IgD-negative memory B cell (primary cell): ENCODE results near the gene IFT81. TPM values are rescaled to one million over a fixed set of nuclear protein-coding genes. Genes with fewer than 3 reads are reported as not detected.

Experiments used
- H3K27ac Mint-ChIP-seq, 3 donors: one replicate each; pipeline ENCODE4 v1.8.0; 2020 to 2022; ENCODE audit warnings: mild to moderate bottlenecking in 3 of 3, mixed read lengths in 3 of 3, moderate library complexity in 1 of 3
- H3K27me3 Mint-ChIP-seq: one replicate; pipeline ENCODE4 v1.8.0; 2021; ENCODE audit warnings: mixed read lengths
- H3K36me3 Mint-ChIP-seq: one replicate; pipeline ENCODE4 v1.8.0; 2020; ENCODE audit warnings: mild to moderate bottlenecking, mixed read lengths
- H3K4me1 Mint-ChIP-seq, 3 donors: one replicate each; pipeline ENCODE4 v1.8.0; 2020 to 2022; ENCODE audit warnings: mixed read lengths in 3 of 3, mild to moderate bottlenecking in 1 of 3
- H3K4me3 Mint-ChIP-seq, 4 donors: one replicate each; pipeline ENCODE4 v1.8.0; 2020 to 2022; ENCODE audit warnings: mild to moderate bottlenecking in 4 of 4, mixed read lengths in 4 of 4, moderate library complexity in 3 of 4
- H3K9me3 Mint-ChIP-seq, 3 donors: one replicate each; pipeline ENCODE4 v1.8.0; 2020 to 2021; ENCODE audit warnings: mixed read lengths in 3 of 3, mild to moderate bottlenecking in 1 of 3
- polyA plus RNA-seq: library from polyadenylated mRNA; unstranded; fragments of 300-500 nt; fragmentation: Illumina TruSeq; gene quantifications from one replicate; pipeline ENCODE4 v1.2.3, GENCODE V29; 2021

Gene IFT81
- polyA plus RNA-seq, 1 donor from 2014 or later = 1.5 TPM

DNA sequence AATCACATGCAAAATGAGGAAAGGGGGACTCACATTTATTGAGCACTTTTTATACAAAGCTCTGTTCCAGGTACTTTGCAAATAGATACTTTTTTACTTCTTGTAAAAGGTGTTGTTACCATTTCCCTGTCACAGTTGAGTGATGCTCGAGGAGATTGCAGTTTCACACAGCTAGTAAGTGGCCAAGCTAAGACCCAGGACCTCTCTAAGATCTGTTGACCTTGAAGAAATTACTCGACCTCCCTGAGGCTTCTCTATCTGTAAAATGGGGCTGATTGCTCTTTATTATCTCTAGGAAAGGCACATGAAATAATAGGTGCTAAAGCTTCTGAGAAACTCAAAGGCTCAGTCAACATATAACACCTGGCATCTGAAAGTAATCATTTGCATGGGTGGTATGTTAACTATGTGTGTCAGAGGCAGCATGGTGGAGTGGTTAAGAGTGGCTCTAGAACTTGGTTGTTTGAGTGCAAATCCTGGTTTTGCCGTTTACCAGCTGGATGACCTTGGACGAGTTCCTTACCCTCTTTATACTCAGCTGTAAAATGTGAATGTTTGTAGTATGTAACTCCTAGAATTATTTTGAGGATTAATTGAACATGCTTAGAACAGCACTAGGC, 41.5 kb downstream of the IFT81 start:
- no peaks in the 10 kb centered on the region for H3K36me3 Mint-ChIP-seq
- no peaks in the 10 kb centered on the region for H3K27me3 Mint-ChIP-seq
- peaks cover 14 to 22% (median 20%) of the 10 kb centered on the region in 3 donors for H3K4me1 Mint-ChIP-seq
- H3K27ac Mint-ChIP-seq = peak overlapping the region in 1 of 3 donors; percentile 73
- peak overlapping the region in 2 of 4 donors; percentile 3 to 61 for H3K4me3 Mint-ChIP-seq
- H3K9me3 Mint-ChIP-seq = no peaks in the 10 kb centered on the region

DNA sequence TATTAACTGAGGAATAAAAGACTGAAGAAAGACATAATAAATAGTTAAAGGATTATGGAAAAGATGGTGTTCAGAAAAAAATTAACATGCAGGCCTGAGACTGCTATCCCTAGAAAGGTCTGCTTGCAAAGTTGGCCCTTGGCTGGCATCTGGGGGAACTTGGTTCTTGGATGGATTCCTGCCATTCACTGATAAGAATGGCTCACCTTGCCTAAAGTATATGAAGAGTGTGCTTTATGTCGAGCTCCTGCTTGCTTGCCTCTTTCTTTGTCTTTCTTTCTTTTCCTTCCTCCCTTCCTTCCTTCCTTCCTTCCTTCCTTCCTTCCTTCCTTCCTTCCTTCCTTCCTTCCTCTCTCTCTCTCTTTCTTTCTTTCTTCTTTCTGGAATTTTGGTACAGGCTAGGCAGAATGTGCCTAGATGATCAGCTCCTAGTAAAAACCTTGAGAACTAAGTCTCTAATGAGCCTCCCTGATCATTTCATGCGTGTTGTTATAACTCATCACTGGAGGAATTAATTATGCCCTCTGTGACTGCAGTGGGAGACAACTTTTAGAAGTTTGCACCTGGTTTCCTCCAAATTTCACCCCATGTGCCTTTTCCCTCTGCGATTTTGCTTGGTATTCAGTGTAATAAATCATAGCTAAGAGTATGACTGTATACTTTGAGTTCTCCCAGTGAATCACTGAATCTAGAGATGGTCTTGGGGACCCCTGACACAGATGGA, 44.7 kb downstream of the IFT81 start:
- no peaks in the 10 kb centered on the region for H3K36me3 Mint-ChIP-seq
- H3K9me3 Mint-ChIP-seq = no peaks in the 10 kb centered on the region
- H3K27ac Mint-ChIP-seq = no peak overlapping the region
- peaks cover 14 to 22% (median 20%) of the 10 kb centered on the region in 3 donors for H3K4me1 Mint-ChIP-seq
- H3K4me3 Mint-ChIP-seq = no peak overlapping the region
- H3K27me3 Mint-ChIP-seq = no peaks in the 10 kb centered on the region

DNA sequence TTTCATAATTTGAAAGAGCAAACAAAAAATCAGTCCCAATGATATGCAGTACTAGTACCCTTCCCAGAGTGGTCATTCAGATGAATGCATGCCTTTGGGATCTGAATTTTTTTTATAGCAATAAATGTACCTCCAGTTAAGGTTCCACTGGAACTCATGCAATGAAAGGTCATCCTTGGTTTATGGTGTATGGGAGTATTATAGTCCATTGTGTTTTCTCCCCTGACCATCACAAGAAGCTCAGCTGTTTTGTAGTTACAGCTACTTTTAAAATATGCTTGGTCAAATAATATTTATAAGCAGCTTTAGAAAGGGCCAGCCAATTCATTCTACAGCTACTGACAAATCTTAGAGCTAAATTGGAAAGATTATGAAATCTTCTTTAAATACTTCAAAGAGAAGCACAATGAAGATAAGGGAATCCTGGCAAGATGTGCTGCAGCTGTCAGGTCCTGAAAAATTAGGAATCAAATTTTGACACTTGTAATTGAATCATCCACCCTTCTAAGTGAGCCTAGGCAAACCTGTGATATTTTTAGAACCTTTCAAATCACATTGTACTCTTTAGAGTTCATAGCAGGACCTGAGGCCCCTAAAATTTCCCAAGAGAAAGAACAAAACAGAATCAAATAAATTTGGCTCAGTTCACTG, 46.5 kb downstream of the IFT81 start:
- Mint-ChIP-seq H3K36me3 (no peaks in the 10 kb centered on the region), H3K4me1 (peaks cover 9 to 11% (median 10%) of the 10 kb centered on the region in 3 donors), H3K27ac (no peak overlapping the region), H3K9me3 (no peaks in the 10 kb centered on the region), H3K27me3 (no peaks in the 10 kb centered on the region), H3K4me3 (no peak overlapping the region)

DNA sequence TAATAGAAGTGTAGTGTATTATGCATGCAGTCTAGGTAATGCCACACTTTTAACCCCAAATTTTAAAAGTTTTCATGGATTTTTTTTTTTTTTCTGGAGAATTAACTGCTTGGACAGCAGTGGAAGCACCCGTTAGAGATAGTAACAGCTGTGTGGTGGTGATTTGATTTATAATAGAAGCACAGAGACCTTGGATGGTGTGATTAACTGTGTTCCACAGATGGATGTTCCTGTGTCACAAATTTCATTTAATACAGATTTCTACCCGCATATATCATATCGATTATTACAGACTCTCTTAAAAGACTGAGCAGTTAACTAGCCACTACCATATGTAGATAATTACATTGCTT, 47.0 kb downstream of the IFT81 start:
- no peaks in the 10 kb centered on the region for H3K27me3 Mint-ChIP-seq
- H3K9me3 Mint-ChIP-seq = no peaks in the 10 kb centered on the region
- no peak overlapping the region for H3K4me3 Mint-ChIP-seq
- H3K27ac Mint-ChIP-seq = no peak overlapping the region
- no peaks in the 10 kb centered on the region for H3K36me3 Mint-ChIP-seq
- peaks cover 5 to 6% (median 5%) of the 10 kb centered on the region in 3 donors for H3K4me1 Mint-ChIP-seq

DNA sequence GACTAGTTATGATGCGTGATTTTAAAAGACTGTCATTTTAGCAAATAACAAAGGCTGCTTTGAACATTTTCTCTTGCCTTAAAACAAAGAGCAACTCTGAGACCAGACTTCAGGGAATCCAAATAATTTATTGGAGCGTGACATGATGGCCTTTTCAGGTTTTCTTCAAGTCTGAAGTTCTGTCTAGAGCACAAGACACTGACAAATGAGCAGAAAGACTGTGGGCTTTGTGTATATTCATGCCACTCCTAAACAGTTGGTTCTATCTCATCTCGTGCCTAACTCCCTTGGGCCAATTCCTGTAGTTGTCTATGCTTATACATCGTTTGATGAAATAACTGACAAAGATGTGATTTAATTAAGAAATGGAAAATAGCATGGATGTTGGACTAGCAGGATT, 47.5 kb downstream of the IFT81 start:
- H3K4me1 Mint-ChIP-seq = peaks cover 5 to 6% (median 5%) of the 10 kb centered on the region in 3 donors
- no peak overlapping the region for H3K27ac Mint-ChIP-seq
- no peaks in the 10 kb centered on the region for H3K9me3 Mint-ChIP-seq
- H3K27me3 Mint-ChIP-seq = no peaks in the 10 kb centered on the region
- no peaks in the 10 kb centered on the region for H3K36me3 Mint-ChIP-seq
- H3K4me3 Mint-ChIP-seq = no peak overlapping the region

DNA sequence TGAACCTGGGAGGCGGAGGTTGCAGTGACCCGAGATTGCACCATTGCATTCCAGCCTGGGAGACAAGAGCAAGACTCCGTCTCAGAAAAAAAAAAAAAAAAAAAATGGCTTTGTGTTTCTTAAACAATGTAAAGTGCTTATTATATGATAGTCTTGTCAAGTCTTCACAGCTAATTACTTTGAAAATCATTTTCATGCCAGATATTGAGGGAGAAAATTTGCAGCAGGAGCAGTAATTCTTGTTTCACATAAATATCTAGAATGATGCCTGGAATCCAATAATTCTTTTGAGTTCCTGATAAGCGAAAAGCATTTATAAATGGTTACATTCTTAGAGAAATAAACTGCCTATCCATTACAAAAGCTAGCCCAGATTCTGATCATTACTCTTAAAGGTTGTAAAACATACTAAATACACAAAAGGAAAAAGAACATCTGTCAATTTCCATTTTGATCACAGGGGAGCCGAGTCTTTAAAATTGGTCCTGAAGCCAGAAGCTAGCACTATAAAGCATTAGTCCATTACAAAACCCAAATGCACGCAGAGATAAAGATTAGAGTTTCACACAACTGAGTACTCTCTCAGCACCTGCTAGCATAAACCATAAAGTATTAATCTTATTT, 50.3 kb downstream of the IFT81 start:
- Mint-ChIP-seq H3K27ac (no peak overlapping the region), H3K4me1 (no peaks in the 10 kb centered on the region), H3K36me3 (no peaks in the 10 kb centered on the region), H3K27me3 (no peaks in the 10 kb centered on the region), H3K9me3 (no peaks in the 10 kb centered on the region), H3K4me3 (no peak overlapping the region)

DNA sequence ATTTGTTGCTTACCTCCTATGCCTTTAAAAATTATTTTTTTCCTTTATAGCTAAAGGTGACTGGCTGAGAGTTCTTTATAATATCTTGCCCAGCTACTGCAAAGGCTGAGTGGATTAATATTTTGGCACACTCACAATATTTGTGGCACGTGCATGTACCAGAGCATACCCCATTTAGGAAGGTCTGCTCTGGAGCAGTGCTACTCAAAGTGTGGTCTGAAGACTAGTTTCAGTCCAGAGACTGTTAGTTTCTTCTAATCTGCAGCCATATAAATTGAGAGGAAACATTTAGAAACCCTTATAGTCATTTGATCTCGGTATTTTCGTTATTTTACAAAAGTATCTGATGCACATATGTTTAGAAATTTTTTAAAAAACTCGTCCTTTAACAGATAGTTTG, 51.0 kb downstream of the IFT81 start:
- no peaks in the 10 kb centered on the region for H3K4me1 Mint-ChIP-seq
- peaks cover 0 to 1% (median 0%) of the 10 kb centered on the region in 3 donors for H3K9me3 Mint-ChIP-seq
- no peaks in the 10 kb centered on the region for H3K36me3 Mint-ChIP-seq
- H3K27me3 Mint-ChIP-seq = no peaks in the 10 kb centered on the region
- H3K4me3 Mint-ChIP-seq = no peak overlapping the region
- H3K27ac Mint-ChIP-seq = no peak overlapping the region

DNA sequence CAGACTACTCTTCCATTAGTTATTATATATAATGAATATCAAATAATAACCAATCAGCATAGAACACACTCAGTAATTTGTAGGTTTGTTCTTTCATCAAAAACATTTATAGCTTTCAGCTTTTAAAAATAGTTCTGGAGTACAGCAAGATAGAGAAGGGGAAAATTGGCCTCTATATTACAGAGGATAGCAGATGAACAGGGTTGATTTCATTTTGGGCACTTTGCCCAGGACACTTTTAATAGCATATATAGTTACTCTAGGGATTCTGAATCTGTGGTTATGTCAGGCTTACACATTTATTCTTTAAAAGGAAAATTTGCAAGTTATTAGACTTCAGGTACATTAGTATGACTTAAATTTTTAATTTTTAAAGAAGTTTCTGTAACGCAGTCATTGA, 52.6 kb downstream of the IFT81 start:
- peaks cover 0 to 1% (median 0%) of the 10 kb centered on the region in 3 donors for H3K9me3 Mint-ChIP-seq
- H3K4me3 Mint-ChIP-seq = no peak overlapping the region
- no peaks in the 10 kb centered on the region for H3K27me3 Mint-ChIP-seq
- H3K4me1 Mint-ChIP-seq = no peaks in the 10 kb centered on the region
- no peak overlapping the region for H3K27ac Mint-ChIP-seq
- peaks cover 1% of the 10 kb centered on the region for H3K36me3 Mint-ChIP-seq

DNA sequence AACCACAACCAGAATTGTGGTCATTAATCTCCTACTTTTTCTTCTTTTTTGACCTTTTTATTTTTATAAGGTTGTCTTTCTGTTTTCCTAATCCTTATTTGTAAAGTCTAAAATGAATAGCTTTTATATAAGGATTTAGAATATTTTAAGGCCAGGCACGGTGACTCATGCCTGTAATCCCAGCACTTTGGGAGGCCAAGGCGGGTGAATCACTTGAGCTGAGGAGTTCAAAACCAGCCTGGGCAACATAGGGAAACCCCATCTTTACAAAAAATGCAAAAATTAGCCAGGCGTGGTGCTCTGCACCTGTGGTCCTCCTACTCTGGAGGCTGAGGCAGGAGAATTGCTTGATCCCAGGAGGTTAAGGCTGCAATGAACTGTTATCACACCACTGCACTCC, 55.1 kb downstream of the IFT81 start:
- H3K9me3 Mint-ChIP-seq = peaks cover 0 to 1% (median 0%) of the 10 kb centered on the region in 3 donors
- H3K36me3 Mint-ChIP-seq = peaks cover 1% of the 10 kb centered on the region
- no peak overlapping the region for H3K4me3 Mint-ChIP-seq
- no peaks in the 10 kb centered on the region for H3K4me1 Mint-ChIP-seq
- no peaks in the 10 kb centered on the region for H3K27me3 Mint-ChIP-seq
- H3K27ac Mint-ChIP-seq = no peak overlapping the region

DNA sequence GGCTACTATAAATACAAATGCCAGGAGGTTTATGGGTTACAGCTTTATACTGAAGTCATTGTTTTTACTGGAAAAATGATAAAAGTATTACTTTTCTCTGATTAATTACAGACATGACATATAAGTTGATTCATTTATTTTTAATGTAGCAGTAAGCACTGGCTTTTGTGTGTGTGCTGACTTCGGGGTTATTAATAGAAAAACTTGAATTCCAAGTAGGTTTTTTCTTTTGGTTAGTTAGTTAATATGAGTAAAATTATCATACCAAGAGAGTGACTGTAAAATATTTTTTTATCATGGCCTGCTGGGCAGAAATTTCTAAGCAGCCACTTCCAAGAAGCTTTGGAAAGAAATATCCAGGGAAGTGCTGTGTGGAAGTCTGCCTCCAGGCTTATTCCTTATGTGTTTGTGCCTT, 56.4 kb downstream of the IFT81 start:
- Mint-ChIP-seq H3K27ac (no peak overlapping the region), H3K9me3 (peaks cover 0 to 3% (median 1%) of the 10 kb centered on the region in 3 donors), H3K4me1 (no peaks in the 10 kb centered on the region), H3K36me3 (peaks cover 1% of the 10 kb centered on the region), H3K27me3 (no peaks in the 10 kb centered on the region), H3K4me3 (no peak overlapping the region)

DNA sequence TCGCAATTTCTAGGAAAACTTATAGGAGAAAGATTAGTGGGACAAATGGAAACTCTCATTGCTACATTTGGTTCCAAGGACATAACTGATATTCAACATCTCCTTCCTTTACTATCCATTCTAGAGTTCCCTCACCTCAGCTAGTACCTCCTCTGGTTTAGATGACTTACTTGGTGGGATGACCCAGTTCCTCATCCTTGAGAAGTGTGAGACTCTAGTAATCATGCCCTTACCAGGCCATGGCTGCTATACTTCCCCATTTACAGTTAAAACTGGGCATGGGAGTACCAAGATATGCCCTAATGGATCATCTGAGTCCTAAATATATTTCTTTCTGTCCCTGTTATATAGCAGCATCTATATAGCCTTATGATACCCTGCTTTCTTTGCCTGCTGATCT, 58.1 kb downstream of the IFT81 start:
- H3K27me3 Mint-ChIP-seq = no peaks in the 10 kb centered on the region
- H3K9me3 Mint-ChIP-seq = peaks cover 7 to 11% (median 8%) of the 10 kb centered on the region in 3 donors
- H3K36me3 Mint-ChIP-seq = peaks cover 1% of the 10 kb centered on the region
- no peaks in the 10 kb centered on the region for H3K4me1 Mint-ChIP-seq
- H3K27ac Mint-ChIP-seq = no peak overlapping the region
- no peak overlapping the region for H3K4me3 Mint-ChIP-seq

DNA sequence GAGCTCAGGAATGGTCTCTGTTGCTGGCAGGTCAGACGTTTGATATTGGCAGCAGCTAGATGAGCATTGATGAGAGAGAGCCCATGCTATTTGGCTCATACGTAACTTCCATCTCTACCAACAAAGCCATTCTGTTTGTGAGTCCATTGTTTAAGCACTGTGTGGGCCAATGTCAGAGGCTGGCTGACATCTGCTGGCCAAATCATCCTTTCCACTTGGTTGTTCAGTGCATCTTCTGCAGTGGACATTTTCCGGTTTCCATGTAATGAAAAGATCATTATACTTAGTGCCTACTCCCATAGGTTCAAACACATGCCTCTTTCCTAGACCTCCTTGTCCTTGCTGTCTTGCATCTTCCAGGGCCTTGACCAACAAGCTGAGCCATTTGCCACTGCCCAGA, 59.2 kb downstream of the IFT81 start:
- Mint-ChIP-seq H3K27ac (no peak overlapping the region), H3K27me3 (no peaks in the 10 kb centered on the region), H3K4me3 (no peak overlapping the region), H3K9me3 (peaks cover 8 to 11% (median 10%) of the 10 kb centered on the region in 3 donors), H3K4me1 (no peaks in the 10 kb centered on the region), H3K36me3 (peaks cover 3% of the 10 kb centered on the region)

DNA sequence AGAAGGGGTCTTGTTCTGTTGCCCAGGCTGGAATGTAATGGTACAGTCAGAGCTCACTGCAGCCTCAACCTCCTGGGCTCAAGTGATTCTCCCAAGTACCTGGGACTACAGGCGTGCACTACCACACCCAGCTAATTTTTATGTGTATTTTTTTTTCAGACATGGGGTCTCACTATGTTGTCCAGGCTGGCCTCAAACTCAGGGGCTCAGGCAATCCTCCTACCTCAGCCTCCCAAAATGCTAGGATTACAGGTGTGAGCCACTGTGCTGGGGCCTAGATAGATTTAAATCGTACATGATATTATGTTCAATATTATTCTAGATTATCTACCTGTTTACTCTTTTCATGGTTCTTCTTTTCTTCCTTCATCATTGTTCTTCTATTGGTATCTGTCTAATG, 61.5 kb downstream of the IFT81 start:
- H3K27me3 Mint-ChIP-seq = no peaks in the 10 kb centered on the region
- H3K4me3 Mint-ChIP-seq = no peak overlapping the region
- H3K9me3 Mint-ChIP-seq = peaks cover 9 to 11% (median 11%) of the 10 kb centered on the region in 3 donors
- no peak overlapping the region for H3K27ac Mint-ChIP-seq
- H3K4me1 Mint-ChIP-seq = no peaks in the 10 kb centered on the region
- H3K36me3 Mint-ChIP-seq = peaks cover 3% of the 10 kb centered on the region

DNA sequence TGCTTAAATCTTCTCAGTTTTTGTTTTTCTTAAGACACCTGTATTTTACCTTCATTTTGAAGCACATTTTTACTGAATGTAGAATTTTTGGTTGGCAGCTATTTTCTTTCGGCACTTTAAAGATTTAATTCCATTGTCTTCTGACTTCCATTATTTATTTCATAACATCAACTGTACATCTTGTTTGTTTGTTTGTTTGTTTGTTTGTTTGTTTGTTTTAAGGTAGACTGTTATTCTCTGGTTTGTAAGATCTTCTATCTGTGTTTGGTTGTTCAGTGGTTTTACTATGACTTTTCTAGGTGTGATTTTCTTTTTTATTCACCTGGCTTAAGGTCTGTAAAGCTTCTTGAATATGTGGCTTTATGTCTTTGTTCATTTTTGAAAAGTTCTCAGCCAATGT, 61.9 kb downstream of the IFT81 start:
- no peak overlapping the region for H3K27ac Mint-ChIP-seq
- no peaks in the 10 kb centered on the region for H3K4me1 Mint-ChIP-seq
- H3K27me3 Mint-ChIP-seq = no peaks in the 10 kb centered on the region

DNA sequence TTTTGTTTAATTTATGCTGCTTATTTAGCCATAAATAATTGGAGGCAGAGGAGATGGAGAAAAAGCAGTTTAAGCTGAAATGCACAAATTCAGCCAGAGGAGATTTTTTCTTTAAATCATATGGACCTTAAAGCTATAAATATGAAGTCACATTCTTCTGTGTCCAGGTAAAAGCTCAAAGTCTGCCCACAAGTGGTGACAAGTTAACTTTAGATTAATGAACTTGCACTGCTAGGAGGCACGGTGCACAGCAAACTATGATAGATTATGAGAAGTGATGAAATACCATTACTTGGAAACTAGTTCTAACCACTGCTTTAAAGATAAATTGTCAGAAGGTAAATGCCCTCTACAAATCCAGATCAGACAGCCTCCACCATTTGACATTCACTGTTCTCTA, 69.0 kb downstream of the IFT81 start:
- Mint-ChIP-seq H3K9me3 (peaks cover 0 to 3% (median 2%) of the 10 kb centered on the region in 3 donors), H3K27me3 (no peaks in the 10 kb centered on the region), H3K27ac (no peak overlapping the region), H3K4me1 (no peaks in the 10 kb centered on the region), H3K4me3 (no peak overlapping the region), H3K36me3 (peaks cover 10% of the 10 kb centered on the region)

More for the DNA sequence above, 61.9 kb downstream of the IFT81 start:
- Mint-ChIP-seq H3K4me3 (no peak overlapping the region), H3K36me3 (peaks cover 5% of the 10 kb centered on the region), H3K9me3 (peaks cover 9 to 11% (median 11%) of the 10 kb centered on the region in 3 donors)
